ENCODE data around the gene DHX30. TPM values are rescaled to one million over a fixed set of nuclear protein-coding genes. Genes with fewer than 3 reads are reported as not detected.

DHX30 gene
- total RNA-seq, 2 donors from 2014 or later, result 60.2 to 68.4 TPM

GRCh38 chr3:47870156-47870555 is 67.2 kb downstream of the DHX30 start:
- TF ChIP-seq CTCF (IDR thresholded peaks at IDR 0.05), result no peak
- Histone ChIP-seq H3K27ac (no peak overlapping the region), H3K27me3 (replicated peaks; ENCODE audit: insufficient read depth) (no peaks in the 10 kb centered on the region), H3K9me3 (no peaks in the 10 kb centered on the region), H3K4me3 (no peak overlapping the region), H3K36me3 (peaks cover 75% of the 10 kb centered on the region), H3K4me1 (ENCODE audit: control insufficient read depth in 1 of 2, low read depth in 2 of 2) (peaks cover 7 to 22% of the 10 kb centered on the region in 2 donors)
- no peak for ATAC-seq (ENCODE audit: insufficient number of reproducible peaks, low FRiP score, low read depth)
- DNase-seq (ENCODE audit: low spot score), result no peak

- DNase-seq (ENCODE audit: low spot score) (no peak), ATAC-seq (ENCODE audit: insufficient number of reproducible peaks, low FRiP score, low read depth) (no peak)
- H3K9me3 ChIP-seq, result no peaks in the 10 kb centered on the region
- peaks cover 7 to 22% of the 10 kb centered on the region in 2 donors for H3K4me1 ChIP-seq (ENCODE audit: control insufficient read depth in 1 of 2, low read depth in 2 of 2)
- no peak overlapping the region for H3K4me3 ChIP-seq
- no peak overlapping the region for H3K27ac ChIP-seq
- no peak for TF ChIP-seq CTCF (IDR thresholded peaks at IDR 0.05)
- no peaks in the 10 kb centered on the region for H3K27me3 ChIP-seq (replicated peaks; ENCODE audit: insufficient read depth)
- peaks cover 74% of the 10 kb centered on the region for H3K36me3 ChIP-seq
These were observed 67.8 kb downstream of the DHX30 start for GRCh38 chr3:47870702-47871260.

- no peak for TF ChIP-seq CTCF (IDR thresholded peaks at IDR 0.05)
- H3K4me3 ChIP-seq, result no peak overlapping the region
- ATAC-seq (ENCODE audit: insufficient number of reproducible peaks, low FRiP score, low read depth) (no peak), DNase-seq (ENCODE audit: low spot score) (no peak)
- H3K4me1 ChIP-seq (ENCODE audit: control insufficient read depth in 1 of 2, low read depth in 2 of 2), result peaks cover 7 to 22% of the 10 kb centered on the region in 2 donors
- no peaks in the 10 kb centered on the region for H3K27me3 ChIP-seq (replicated peaks; ENCODE audit: insufficient read depth)
- H3K9me3 ChIP-seq, result no peaks in the 10 kb centered on the region
- peaks cover 68% of the 10 kb centered on the region for H3K36me3 ChIP-seq
- no peak overlapping the region for H3K27ac ChIP-seq
These were observed 68.5 kb downstream of the DHX30 start for GRCh38 chr3:47871389-47871788.

GRCh38 chr3:47872916-47873315 is 70.0 kb downstream of the DHX30 start:
- no peaks in the 10 kb centered on the region for H3K9me3 ChIP-seq
- DNase-seq (ENCODE audit: low spot score) (no peak), ATAC-seq (ENCODE audit: insufficient number of reproducible peaks, low FRiP score, low read depth) (no peak)
- no peaks in the 10 kb centered on the region for H3K27me3 ChIP-seq (replicated peaks; ENCODE audit: insufficient read depth)
- peaks cover under 1 to 19% of the 10 kb centered on the region in 2 donors for H3K4me1 ChIP-seq (ENCODE audit: control insufficient read depth in 1 of 2, low read depth in 2 of 2)
- no peak overlapping the region for H3K27ac ChIP-seq
- no peak overlapping the region for H3K4me3 ChIP-seq
- no peak for TF ChIP-seq CTCF (IDR thresholded peaks at IDR 0.05)
- H3K36me3 ChIP-seq, result peaks cover 60% of the 10 kb centered on the region

GRCh38 chr3:47874438-47874837 is 71.5 kb downstream of the DHX30 start:
- DNase-seq (ENCODE audit: low spot score) (no peak), ATAC-seq (ENCODE audit: insufficient number of reproducible peaks, low FRiP score, low read depth) (no peak)
- H3K27ac ChIP-seq, result no peak overlapping the region
- no peaks in the 10 kb centered on the region for H3K9me3 ChIP-seq
- peaks cover 0 to 24% of the 10 kb centered on the region in 2 donors for H3K4me1 ChIP-seq (ENCODE audit: control insufficient read depth in 1 of 2, low read depth in 2 of 2)
- peaks cover 45% of the 10 kb centered on the region for H3K36me3 ChIP-seq
- no peak for TF ChIP-seq CTCF (IDR thresholded peaks at IDR 0.05)
- H3K4me3 ChIP-seq, result no peak overlapping the region
- no peaks in the 10 kb centered on the region for H3K27me3 ChIP-seq (replicated peaks; ENCODE audit: insufficient read depth)

Measured in thoracic aorta (tissue), 2 donors.